ENCODE results near the gene MAP1LC3B.
"Not testable (repeated sequence)": the region's sequence is repeated elsewhere in the genome, so short reads cannot be mapped to it uniquely, and the experiment has no call there.

Gene MAP1LC3B

GRCh38 chr16:87361916-87362619 is 30.1 kb upstream of the MAP1LC3B start:
- no peak for DNase-seq

GRCh38 chr16:87362828-87363559 is 29.1 kb upstream of the MAP1LC3B start:
- not testable (repeated sequence) for DNase-seq

- no peak for DNase-seq
Measured at GRCh38 chr16:87363771-87364455, 28.2 kb upstream of the MAP1LC3B start.

GRCh38 chr16:87365021-87365713 is 27.0 kb upstream of the MAP1LC3B start:
- no peak for DNase-seq

- no peak for DNase-seq
Measured at GRCh38 chr16:87366288-87366687, 25.8 kb upstream of the MAP1LC3B start.

- DNase-seq = no peak
Measured at GRCh38 chr16:87366930-87367329, 25.2 kb upstream of the MAP1LC3B start.

- DNase-seq = no peak
Measured at GRCh38 chr16:87367529-87367928, 24.6 kb upstream of the MAP1LC3B start.

GRCh38 chr16:87368029-87368770 is 23.9 kb upstream of the MAP1LC3B start:
- peak; percentile 64 for DNase-seq

GRCh38 chr16:87369117-87369765 is 22.9 kb upstream of the MAP1LC3B start:
- DNase-seq = no peak

GRCh38 chr16:87369796-87370719 is 22.1 kb upstream of the MAP1LC3B start:
- no peak for DNase-seq

GRCh38 chr16:87371261-87371866 is 20.8 kb upstream of the MAP1LC3B start:
- no peak for DNase-seq

GRCh38 chr16:87372305-87372704 is 19.8 kb upstream of the MAP1LC3B start:
- no peak for DNase-seq

GRCh38 chr16:87374313-87374712 is 17.8 kb upstream of the MAP1LC3B start:
- no peak for DNase-seq

GRCh38 chr16:87375426-87376135 is 16.6 kb upstream of the MAP1LC3B start:
- DNase-seq = no peak

- no peak for DNase-seq
Measured at GRCh38 chr16:87376660-87377059, 15.5 kb upstream of the MAP1LC3B start.

GRCh38 chr16:87379312-87379752 is 12.8 kb upstream of the MAP1LC3B start:
- not testable (repeated sequence) for DNase-seq

GRCh38 chr16:87380403-87380802 is 11.7 kb upstream of the MAP1LC3B start:
- no peak for DNase-seq

GRCh38 chr16:87380881-87381280 is 11.3 kb upstream of the MAP1LC3B start:
- DNase-seq = peak; percentile 68

- DNase-seq = no peak
Measured at GRCh38 chr16:87382023-87382785, 9.9 kb upstream of the MAP1LC3B start.

Measured in suppressor macrophage treated with lipopolysaccharide for 4 hours (primary cell).